GM12878 (cell line): ENCODE measurements around the gene SLC22A23. TPM values are rescaled to one million over a fixed set of nuclear protein-coding genes. Genes with fewer than 3 reads are reported as not detected.

Source experiments
- ATAC-seq: fragments of 200-7000 bp; cut with Tn5 transposase; 3 replicates; pipeline ENCODE4 v1.9.1; 2020; ENCODE audit warnings: mild to moderate bottlenecking, moderate library complexity
- BruUV-seq: library from RNA; stranded (reverse); fragments of 400-500 nt; replicated peaks from 2 replicates; lab custom pipeline; 2021; lab: Mats Ljungman, UMichigan
- CTCF ChIA-PET: fragments of 300-600 bp; sonication (Branson Sonifier 250); formaldehyde crosslinking; extraction: SDS; loops from one replicate; lab custom pipeline; 2021; ENCODE audit warnings: inconsistent platforms; lab: Yijun Ruan, JAX
- POLR2A ChIA-PET: fragments of 350-600 bp; formaldehyde crosslinking; extraction: SDS; loops from one replicate; lab custom pipeline; 2021; ENCODE audit warnings: inconsistent platforms; lab: Charles Lee
- RAD21 ChIA-PET: fragments of 300-600 bp; sonication (Branson Sonifier 250); formaldehyde crosslinking; loops from one replicate; lab custom pipeline; 2023; ENCODE audit warnings: antibody characterized with exemption; ENCODE audit not compliant: unreplicated experiment; lab: Charles Lee
- SMC1A ChIA-PET: fragments of 300-600 bp; sonication (Branson Sonifier 250); formaldehyde crosslinking; loops from one replicate; lab custom pipeline; 2023; ENCODE audit not compliant: unreplicated experiment, uncharacterized antibody; lab: Charles Lee
- DNase-seq: peaks from one replicate; pipeline ENCODE4 v3.0.0-alpha.2; 2011; ENCODE audit warnings: low read depth, low spot score
- FAIRE-seq: peaks from 3 replicates; lab custom pipeline; 2011; peaks lifted over from hg19 to GRCh38; lab: Jason Lieb, UNC
- H2AFZ ChIP-seq: 2 replicates; pipeline ENCODE4 v1.6.0; 2011; ENCODE audit warnings: low read depth, low read length, control low read depth; ENCODE audit not compliant: control insufficient read depth
- H3K27ac ChIP-seq: 2 replicates; pipeline ENCODE4 v1.5.1; 2011; ENCODE audit warnings: control low read depth; ENCODE audit not compliant: control insufficient read depth, insufficient read depth
- H3K27me3 ChIP-seq, 2 experiments: replicated peaks in 1 of 2; 2 replicates each; pipeline versions ENCODE4 v1.6.0 to v1.6.1; 2011; ENCODE audit warnings: low read length in 1 of 2; ENCODE audit not compliant: control insufficient read depth in 2 of 2, insufficient read depth in 2 of 2
- H3K36me3 ChIP-seq, 2 experiments: 2 replicates each; pipeline ENCODE4 v1.5.1; 2011; ENCODE audit warnings: low read length in 1 of 2; ENCODE audit not compliant: control insufficient read depth in 2 of 2, insufficient read depth in 2 of 2
- H3K4me1 ChIP-seq: 2 replicates; pipeline ENCODE4 v1.6.1; 2011; ENCODE audit warnings: mild to moderate bottlenecking, low read length, moderate library complexity, mixed read lengths; ENCODE audit not compliant: control insufficient read depth, insufficient read depth
- H3K4me2 ChIP-seq: 2 replicates; pipeline ENCODE4 v1.6.0; 2011; ENCODE audit warnings: control low read depth; ENCODE audit not compliant: control insufficient read depth, insufficient read depth
- H3K4me3 ChIP-seq: fragments of 200-600 bp; sonication (generic); 2 replicates; pipeline ENCODE4 v1.5.1; 2016
- H3K79me2 ChIP-seq: 2 replicates; pipeline ENCODE4 v1.6.0; 2011; ENCODE audit warnings: low read length; ENCODE audit not compliant: control insufficient read depth, insufficient read depth
- H3K9ac ChIP-seq: 2 replicates; pipeline ENCODE4 v1.8.0; 2011; ENCODE audit warnings: low read length, control low read depth, mixed read lengths; ENCODE audit not compliant: control insufficient read depth, insufficient read depth
- H3K9me3 ChIP-seq: replicated peaks from 3 replicates; pipeline ENCODE4 v1.5.1; 2011; ENCODE audit warnings: mild to moderate bottlenecking, low read length; ENCODE audit not compliant: control insufficient read depth, insufficient read depth
- H4K20me1 ChIP-seq: 2 replicates; pipeline ENCODE4 v1.6.0; 2011; ENCODE audit not compliant: control insufficient read depth, insufficient read depth
- ASH2L ChIP-seq: fragments of 300-600, 200-600 bp; sonication (generic); IDR thresholded peaks from 2 replicates; pipeline ENCODE4 v1.6.1; 2017; ENCODE audit warnings: low read depth, mild to moderate bottlenecking, borderline replicate concordance
- CBFB ChIP-seq: IDR thresholded peaks from 2 replicates; pipeline ENCODE4 v1.6.1; 2016; ENCODE audit warnings: antibody characterized with exemption, low read depth
- ETV6 ChIP-seq, 2 experiments: fragments of 450-650 bp in 1 of 2; IDR thresholded peaks in 1 of 2; conservative IDR thresholded peaks in 1 of 2; 2 replicates each; pipeline ENCODE4 v1.6.1; 2014; ENCODE audit warnings: antibody characterized with exemption in 1 of 2, borderline replicate concordance in 1 of 2, low read depth in 1 of 2, mild to moderate bottlenecking in 1 of 2, moderate library complexity in 1 of 2
- JUNB ChIP-seq: IDR thresholded peaks from 2 replicates; pipeline ENCODE4 v1.6.1; 2016; ENCODE audit warnings: antibody characterized with exemption, mild to moderate bottlenecking
- JUND ChIP-seq: IDR thresholded peaks from 2 replicates; pipeline ENCODE4 v1.6.1; 2012; ENCODE audit warnings: low read depth, mild to moderate bottlenecking, low read length, improper control_type of control experiment, moderate library complexity
- RAD51 ChIP-seq: fragments of 450-650 bp; IDR thresholded peaks from 2 replicates; pipeline ENCODE4 v1.6.1; 2016; ENCODE audit warnings: moderate library complexity, mild to moderate bottlenecking, inconsistent platforms
- RB1 ChIP-seq: fragments of 450-650 bp; formaldehyde crosslinking; IDR thresholded peaks from 2 replicates; pipeline ENCODE4 v1.6.1; 2017; ENCODE audit warnings: mild to moderate bottlenecking, borderline replicate concordance
- SMARCA5 ChIP-seq: fragments of 450-650 bp; IDR thresholded peaks from 2 replicates; pipeline ENCODE4 v1.6.1; 2017; ENCODE audit warnings: mild to moderate bottlenecking
- ZNF207 ChIP-seq: fragments of 450-650 bp; IDR thresholded peaks from 2 replicates; pipeline ENCODE4 v1.6.1; 2014; ENCODE audit warnings: antibody characterized with exemption, mild to moderate bottlenecking, borderline replicate concordance
- ZNF217 ChIP-seq: fragments of 450-650 bp; IDR thresholded peaks from 2 replicates; pipeline ENCODE4 v1.6.1; 2017; ENCODE audit warnings: antibody characterized with exemption, mild to moderate bottlenecking
- ZNF384 ChIP-seq: IDR thresholded peaks from 2 replicates; pipeline ENCODE4 v1.6.1; 2012; ENCODE audit warnings: low read depth, mild to moderate bottlenecking, low read length, improper control_type of control experiment, borderline replicate concordance
- WGBS: methylation state at CpG from one replicate; pipeline ENCODE4 v1.1.6; 2016; ENCODE audit warnings: low lambda C conversion rate; ENCODE audit not compliant: insufficient replicate concordance, insufficient coverage; ENCODE audit errors: missing lambda C conversion rate; 5-methylcytosine and 5-hydroxymethylcytosine counted together
- in situ Hi-C: fragments of 300-500 bp; cut with MboI; formaldehyde crosslinking; loops from 9 replicates; pipeline ENCODE4 v1.14.3; 2018; ENCODE audit warnings: mixed read lengths
- intact Hi-C: fragments of 100-400 bp; cut with micrococcal nuclease; formaldehyde crosslinking; loops from one replicate; pipeline ENCODE4 v1.14.2; 2022; ENCODE audit not compliant: unreplicated experiment
- polyA plus RNA-seq, 11 experiments: library from polyadenylated mRNA; depleted of rRNA in 4 of 11; unstranded in 6 of 11; stranded (reverse) in 5 of 11; fragments of >200 nt; fragmentation: Nextera tagmentation in 4 of 11; fragmentation: Illumina TruSeq in 1 of 11; extraction: Ambion mirVana in 4 of 11; extraction: Trizol in 1 of 11; gene quantifications; 1 replicate in 1 of 11; 2 replicates in 10 of 11; pipeline versions ENCODE4 v1.2.1 to v1.2.3, GENCODE V29; 2011 to 2016; ENCODE audit warnings: inconsistent platforms in 2 of 11, missing spikeins in 2 of 11, low read depth in 1 of 11
- total RNA-seq, 4 experiments: library from RNA; depleted of rRNA in 3 of 4; stranded (reverse); fragments of >200 nt in 3 of 4; fragmentation: Illumina TruSeq in 1 of 4; extraction: Trizol in 1 of 4; gene quantifications; 2 replicates each; pipeline versions ENCODE4 v1.2.1 to v1.2.3, GENCODE V29; 2013 to 2021

The SLC22A23 gene
- total and polyA plus RNA-seq, 10 of the 15 experiments (the other 5 are each of a cell fraction or from before 2014, with no cell fraction given), result 0.20 to 2.4 (median 0.74) TPM

DNA sequence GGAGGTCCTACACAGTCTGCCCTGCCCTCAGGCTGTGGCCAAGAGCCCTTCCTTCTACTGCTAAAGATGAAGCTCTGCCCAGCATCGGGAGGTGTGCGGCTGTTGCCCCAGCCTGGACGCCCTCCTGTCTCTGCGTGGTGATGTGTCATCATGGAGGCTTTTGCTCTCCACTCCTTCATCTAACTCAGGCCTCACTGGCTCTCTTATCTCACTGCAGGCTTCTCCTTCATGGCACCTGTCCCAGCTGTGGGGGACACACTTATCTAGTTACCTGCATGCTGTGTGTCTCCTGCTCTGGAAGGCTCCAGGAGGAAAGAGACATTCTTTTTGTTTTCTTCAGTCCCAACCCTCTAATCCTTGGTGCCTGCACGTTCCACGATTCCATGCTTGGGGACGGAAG lies 109.0 kb downstream of the SLC22A23 start:
- Histone ChIP-seq H3K4me1 (peaks cover 3% of the 10 kb centered on the region), H2AFZ (no peak overlapping the region), H3K9ac (no peak overlapping the region), H3K9me3 (no peaks in the 10 kb centered on the region), H3K27ac (no peak overlapping the region), H3K4me3 (no peak overlapping the region), H3K4me2 (no peak overlapping the region), H4K20me1 (no peaks in the 10 kb centered on the region), H3K79me2 (no peaks in the 10 kb centered on the region), H3K27me3 (no peaks in the 10 kb centered on the region; a peak in 1 of 4 replicates), H3K36me3 (no peaks in the 10 kb centered on the region)
- WGBS, result 39% methylated on average over 7 of the region's 7 CpGs
- FAIRE-seq, result no peak
- BruUV-seq, result no TSS peak
- ATAC-seq, result no peak
- ChIA-PET POLR2A (interaction anchor here (0.9 to 1.0 kb wide), 3 partner anchors 9 to 25 kb away, joined by 3 read pairs; no protein-coding TSS in a partner anchor), CTCF (interaction anchor here (3.9 kb wide), 1 partner anchor 10 kb away, joined by 20 read pairs; no protein-coding TSS in a partner anchor), SMC1A (interaction anchor here (1.1 to 1.7 kb wide), 3 partner anchors 9 to 17 kb away, joined by 3 to 7 read pairs (median 5); no protein-coding TSS in a partner anchor), RAD21 (interaction anchor here (0.6 kb wide), 1 partner anchor 106 kb away, joined by 3 read pairs; no protein-coding TSS in a partner anchor)
- in situ Hi-C loops, result no loop called here
- TF ChIP-seq RB1 (no peak), JUND (no peak), ZNF217 (no peak), ETV6 (conservative IDR thresholded peaks at IDR 0.05 in 1 of 2, IDR thresholded peaks at IDR 0.05 in 1 of 2; ENCODE audit: borderline replicate concordance in 1 of 2, low read depth in 1 of 2) (no peak), JUNB (no peak), ASH2L (no peak), CBFB (no peak), ZNF207 (no peak), ZNF384 (no peak), SMARCA5 (no peak), RAD51 (no peak)
- intact Hi-C loops, result no loop called here
- no peak for DNase-seq
